Epithelial cell of proximal tubule (primary cell): Measurements from ENCODE around the gene ANKRD62. TPM values are rescaled to one million over a fixed set of nuclear protein-coding genes. Genes with fewer than 3 reads are reported as not detected.

Experiments used
- DNase-seq: peaks from one replicate; pipeline ENCODE4 v3.0.0-alpha.2; 2011; ENCODE audit warnings: low read depth
- H3K4me3 ChIP-seq: 2 replicates; pipeline ENCODE4 v1.5.1; 2011; ENCODE audit warnings: low read depth, mild to moderate bottlenecking, low read length
- CTCF ChIP-seq: conservative IDR thresholded peaks from 2 replicates; pipeline ENCODE4 v1.5.1; 2012; ENCODE audit warnings: low read depth, mild to moderate bottlenecking, low read length
- total RNA-seq: library from RNA; depleted of rRNA; stranded (reverse); fragments of >200 nt; gene quantifications from 2 replicates; pipeline ENCODE4 v1.2.3, GENCODE V29; 2015

ANKRD62 gene
- total RNA-seq, 1 donor from 2014 or later = not detected

- no peak overlapping the region for H3K4me3 ChIP-seq
- DNase-seq = peak; percentile 66
- no peak for TF ChIP-seq CTCF
Observed at GRCh38 chr18:12079491-12080237, 14.0 kb upstream of the ANKRD62 start.

- no peak overlapping the region for H3K4me3 ChIP-seq
- no peak for DNase-seq
- no peak for TF ChIP-seq CTCF
Observed at GRCh38 chr18:12085136-12085535, 8.5 kb upstream of the ANKRD62 start.

GRCh38 chr18:12085786-12086185 lies 7.9 kb upstream of the ANKRD62 start:
- TF ChIP-seq CTCF = no peak
- DNase-seq = no peak
- H3K4me3 ChIP-seq = no peak overlapping the region

- no peak for TF ChIP-seq CTCF
- H3K4me3 ChIP-seq = no peak overlapping the region
- DNase-seq = no peak
Observed at GRCh38 chr18:12086249-12086648, 7.4 kb upstream of the ANKRD62 start.

GRCh38 chr18:12086677-12087470 lies 6.8 kb upstream of the ANKRD62 start:
- no peak for TF ChIP-seq CTCF
- DNase-seq = no peak
- no peak overlapping the region for H3K4me3 ChIP-seq

- TF ChIP-seq CTCF = no peak
- no peak overlapping the region for H3K4me3 ChIP-seq
- no peak for DNase-seq
Observed at GRCh38 chr18:12087471-12088025, 6.1 kb upstream of the ANKRD62 start.

- TF ChIP-seq CTCF = no peak
- no peak overlapping the region for H3K4me3 ChIP-seq
- no peak for DNase-seq
Observed at GRCh38 chr18:12088096-12088495, 5.5 kb upstream of the ANKRD62 start.
